GM19193 (cell line): ENCODE measurements around the gene CPVL.

Source experiments
- POLR2A ChIP-seq: IDR thresholded peaks from 4 replicates; pipeline ENCODE4 v1.6.1; 2011; ENCODE audit not compliant: insufficient read depth, insufficient read length; ENCODE audit errors: extremely low read depth

Gene CPVL

DNA sequence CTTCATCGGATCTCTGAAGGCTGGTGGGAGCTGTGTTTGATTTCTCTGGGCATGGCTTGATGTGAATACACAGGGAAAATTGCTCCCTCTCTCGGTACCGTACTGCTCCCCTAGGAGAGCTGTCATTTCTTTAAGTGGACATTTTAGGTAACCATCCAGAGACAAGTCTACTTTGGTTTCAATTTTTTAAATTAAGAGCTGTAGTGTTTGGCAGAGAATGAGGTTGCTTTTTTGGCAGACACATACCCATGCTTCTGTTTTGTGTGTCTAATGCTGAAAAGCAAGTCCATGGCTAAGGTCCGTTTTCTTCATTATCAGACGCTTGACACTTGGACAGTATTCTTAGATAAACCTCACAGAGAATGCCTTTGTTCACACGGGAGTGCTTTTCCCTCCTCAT lies 127.0 kb downstream of the CPVL start:
- no peak for TF ChIP-seq POLR2A

DNA sequence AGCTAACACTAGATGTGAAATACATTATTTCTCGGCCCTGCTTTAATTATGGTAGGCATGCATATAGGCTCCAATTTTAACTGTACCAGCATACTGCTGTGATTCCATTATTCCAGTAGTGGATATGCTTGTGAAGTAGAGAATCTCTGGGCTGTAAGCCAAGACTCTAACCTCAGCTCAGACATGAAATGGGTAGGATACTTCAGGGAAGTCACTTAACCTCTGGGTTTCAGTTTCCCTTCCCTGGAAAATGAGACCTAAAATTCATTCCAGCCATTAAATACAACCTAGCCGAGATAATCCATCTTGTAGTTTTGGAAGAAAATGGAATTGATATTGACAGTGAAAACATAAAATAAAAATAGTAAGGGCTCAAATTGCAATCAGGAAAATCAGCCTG lies 128.6 kb downstream of the CPVL start:
- no peak for TF ChIP-seq POLR2A

DNA sequence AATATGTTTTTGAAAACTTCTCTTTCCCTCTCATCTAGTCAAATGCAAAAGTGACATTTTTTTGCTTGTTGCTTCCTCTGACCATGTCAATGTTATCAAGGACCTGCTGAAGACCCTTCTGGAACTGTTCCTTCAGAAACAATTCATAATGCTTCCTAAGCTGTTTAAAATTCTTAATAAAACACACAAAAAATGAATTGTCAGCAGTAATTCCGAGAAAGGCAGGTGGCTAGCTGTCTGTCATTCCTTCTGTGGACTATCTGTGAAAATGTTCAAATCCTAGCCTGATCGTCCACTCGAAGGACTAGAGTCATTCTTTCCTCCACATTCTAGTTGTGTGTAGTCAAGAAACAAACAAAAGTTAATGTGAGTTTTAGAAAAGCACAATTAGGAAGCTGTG lies 131.6 kb downstream of the CPVL start:
- no peak for TF ChIP-seq POLR2A

DNA sequence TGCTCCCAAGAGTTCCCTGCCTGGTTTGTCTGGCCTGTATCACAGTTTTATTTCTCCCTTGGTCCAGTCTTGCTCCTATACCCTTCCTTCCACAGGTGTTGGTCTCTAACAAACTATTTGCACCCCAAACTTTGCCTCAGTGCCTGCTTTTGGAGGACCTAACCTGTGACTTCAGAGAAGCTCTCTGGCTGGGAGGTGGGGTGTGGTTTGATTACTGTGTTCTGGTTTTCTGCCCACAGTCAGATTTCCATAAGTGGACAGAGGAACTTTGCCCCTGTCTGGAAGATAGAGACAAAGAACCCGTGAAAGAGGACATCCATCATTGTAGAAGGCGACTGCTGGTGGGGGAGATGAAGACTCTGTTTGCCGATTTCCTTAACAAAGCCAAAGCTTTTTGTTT lies 132.4 kb downstream of the CPVL start:
- no peak for TF ChIP-seq POLR2A

DNA sequence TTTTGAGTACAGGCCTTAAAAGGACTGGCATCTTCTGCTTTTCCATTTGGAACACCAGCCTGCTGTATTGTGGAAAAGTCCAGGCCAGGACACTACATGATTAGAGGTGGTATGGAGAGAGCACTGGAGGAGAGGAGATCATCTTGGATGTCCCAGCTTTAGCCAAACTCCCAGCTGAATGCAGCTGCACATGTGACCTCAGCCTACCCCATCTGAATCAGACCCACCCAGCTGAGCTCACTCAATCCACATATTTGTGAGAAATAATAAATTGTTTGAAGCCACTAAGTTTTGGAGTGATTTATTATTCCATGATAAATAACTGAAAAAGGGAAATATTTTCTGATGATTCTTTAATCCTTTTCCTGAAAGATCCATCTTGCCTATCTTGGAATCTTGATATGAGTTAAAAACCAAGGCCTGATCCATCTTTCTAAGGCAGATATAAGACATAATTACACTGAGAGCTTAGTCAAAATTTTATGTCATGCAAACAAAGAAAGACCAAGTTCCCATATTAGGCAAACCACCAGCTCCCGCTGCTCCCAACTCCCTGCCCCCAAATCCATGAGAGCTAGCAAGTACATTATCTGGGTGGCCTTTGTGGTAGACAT lies 133.1 kb downstream of the CPVL start:
- no peak for TF ChIP-seq POLR2A

DNA sequence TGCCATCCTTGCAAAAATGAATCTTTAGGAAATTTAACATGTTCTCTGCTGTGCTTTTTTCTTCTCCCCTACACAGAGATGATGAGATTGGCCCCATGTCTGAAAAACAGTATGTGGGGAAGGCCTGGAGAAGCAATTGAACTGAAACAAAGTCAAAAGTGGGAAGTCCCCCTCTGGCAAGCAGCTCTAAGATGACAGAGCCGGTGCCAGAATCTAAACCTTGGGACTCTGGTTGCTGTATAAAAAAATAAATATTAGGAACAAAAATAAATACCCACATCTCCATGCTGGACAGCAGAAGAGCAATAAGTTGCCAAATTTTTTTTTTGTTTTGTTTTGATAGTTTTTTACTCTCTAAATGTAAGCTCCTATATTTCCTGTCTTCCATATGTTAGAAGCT lies 136.4 kb downstream of the CPVL start:
- TF ChIP-seq POLR2A = no peak

DNA sequence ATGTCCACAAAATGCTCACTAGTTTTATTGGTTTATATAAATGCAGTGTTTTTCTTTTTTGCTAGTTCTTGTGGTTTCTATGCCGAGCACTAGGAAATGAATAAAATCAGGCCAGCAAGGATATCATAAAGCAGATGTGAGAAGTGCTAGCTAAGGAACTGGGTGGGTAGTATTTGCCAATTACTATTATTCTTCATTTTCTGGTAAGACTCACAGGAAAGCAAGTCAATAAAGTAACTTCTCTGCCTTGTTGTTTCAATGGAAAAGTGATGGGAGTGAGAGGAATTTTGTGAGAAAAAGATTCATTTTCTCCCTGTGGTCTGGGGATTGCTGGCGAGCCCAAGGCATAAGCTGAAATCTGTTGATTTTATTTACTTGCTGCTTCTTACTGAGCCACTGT lies 137.7 kb downstream of the CPVL start:
- TF ChIP-seq POLR2A = no peak

DNA sequence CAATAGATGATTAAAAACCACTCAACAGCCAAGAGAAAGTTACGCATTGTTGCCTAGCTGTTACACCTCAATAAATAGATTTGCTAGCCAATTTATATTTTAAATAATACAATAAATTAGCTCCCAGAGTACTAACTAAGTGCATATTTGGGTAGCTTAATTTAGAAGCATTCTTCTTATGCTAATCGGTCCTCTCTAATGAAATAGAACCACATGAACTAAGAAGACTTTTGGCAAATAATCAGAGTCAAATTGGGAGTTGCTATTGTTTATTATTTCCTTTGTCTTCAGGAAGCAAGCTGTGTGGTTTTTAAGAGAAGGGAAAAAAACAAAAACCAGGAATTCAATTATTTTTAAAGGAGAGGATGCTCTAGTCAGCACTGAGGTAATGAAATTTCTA lies 139.2 kb downstream of the CPVL start:
- no peak for TF ChIP-seq POLR2A

DNA sequence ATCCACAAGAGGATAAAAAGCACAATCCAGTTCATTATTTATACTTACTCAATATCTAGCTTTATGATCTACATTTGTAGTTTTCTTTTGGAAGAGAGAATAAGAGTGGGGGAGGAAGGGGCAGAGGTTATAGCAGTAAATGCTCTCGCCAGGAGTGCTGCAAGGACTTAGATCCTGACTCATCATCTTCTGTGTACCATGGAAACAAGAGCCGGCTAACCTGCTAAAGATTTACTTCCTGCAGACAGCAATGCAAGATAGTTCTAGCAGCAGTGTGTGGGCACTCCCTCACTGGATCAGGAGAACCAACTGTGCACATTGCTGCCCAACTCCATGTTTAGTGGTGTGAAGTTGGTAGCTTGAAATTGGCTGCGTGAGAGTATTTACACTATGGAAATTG lies 140.5 kb downstream of the CPVL start:
- TF ChIP-seq POLR2A = no peak

DNA sequence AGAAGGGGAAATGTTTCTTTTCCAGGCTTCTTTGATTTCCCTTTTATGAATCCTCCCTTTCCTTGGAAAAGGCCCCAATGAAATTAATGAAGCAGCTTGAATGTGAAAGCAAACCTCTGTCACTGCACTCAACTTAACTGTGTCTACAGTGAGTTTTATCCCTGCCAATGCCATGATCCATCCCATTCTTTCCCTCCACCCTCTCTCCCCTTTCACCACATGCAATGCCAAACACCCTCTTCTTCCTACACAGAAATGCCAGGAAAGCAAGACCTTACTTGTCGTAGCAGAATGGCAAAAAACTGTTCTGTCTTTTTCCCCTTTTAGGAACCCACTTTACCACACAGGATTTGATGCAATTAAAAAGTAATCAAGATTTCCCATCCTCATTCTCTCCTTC lies 140.9 kb downstream of the CPVL start:
- no peak for TF ChIP-seq POLR2A

DNA sequence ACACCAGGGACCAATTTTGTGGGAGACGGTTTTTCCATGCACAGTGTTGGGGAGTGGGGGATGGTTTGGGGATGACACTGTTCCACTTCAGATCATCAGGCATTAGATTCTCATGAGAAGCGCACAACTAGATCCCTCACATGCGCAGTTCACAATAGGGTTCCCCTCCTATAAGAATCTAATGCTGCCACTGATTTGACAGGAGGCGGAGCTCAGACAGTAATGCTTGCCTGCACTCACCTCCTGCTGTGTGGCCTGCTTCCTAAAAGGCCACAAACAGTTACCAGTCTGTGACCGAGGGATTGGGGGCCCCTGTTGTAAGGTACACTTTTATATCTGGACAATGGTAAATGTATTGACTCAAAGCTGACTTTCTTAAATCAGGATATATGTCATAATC lies 142.6 kb downstream of the CPVL start:
- TF ChIP-seq POLR2A = no peak

DNA sequence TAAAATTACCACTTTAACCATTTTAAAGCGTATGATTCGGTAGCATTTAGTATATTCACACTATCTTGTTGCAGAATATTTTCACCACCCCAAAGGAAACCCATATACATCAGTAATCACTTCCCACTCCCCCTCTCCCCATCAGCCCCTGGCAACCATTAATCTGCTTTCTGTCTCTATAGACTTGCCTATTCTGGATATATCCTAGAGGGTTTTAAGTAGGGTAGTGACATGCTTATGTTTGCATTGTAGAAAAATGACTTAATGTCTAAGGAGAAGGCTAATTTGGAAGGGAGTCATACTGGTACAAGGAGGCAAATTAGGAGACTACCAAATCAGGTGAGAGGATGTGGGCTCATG lies 145.6 kb downstream of the CPVL start:
- TF ChIP-seq POLR2A = no peak

DNA sequence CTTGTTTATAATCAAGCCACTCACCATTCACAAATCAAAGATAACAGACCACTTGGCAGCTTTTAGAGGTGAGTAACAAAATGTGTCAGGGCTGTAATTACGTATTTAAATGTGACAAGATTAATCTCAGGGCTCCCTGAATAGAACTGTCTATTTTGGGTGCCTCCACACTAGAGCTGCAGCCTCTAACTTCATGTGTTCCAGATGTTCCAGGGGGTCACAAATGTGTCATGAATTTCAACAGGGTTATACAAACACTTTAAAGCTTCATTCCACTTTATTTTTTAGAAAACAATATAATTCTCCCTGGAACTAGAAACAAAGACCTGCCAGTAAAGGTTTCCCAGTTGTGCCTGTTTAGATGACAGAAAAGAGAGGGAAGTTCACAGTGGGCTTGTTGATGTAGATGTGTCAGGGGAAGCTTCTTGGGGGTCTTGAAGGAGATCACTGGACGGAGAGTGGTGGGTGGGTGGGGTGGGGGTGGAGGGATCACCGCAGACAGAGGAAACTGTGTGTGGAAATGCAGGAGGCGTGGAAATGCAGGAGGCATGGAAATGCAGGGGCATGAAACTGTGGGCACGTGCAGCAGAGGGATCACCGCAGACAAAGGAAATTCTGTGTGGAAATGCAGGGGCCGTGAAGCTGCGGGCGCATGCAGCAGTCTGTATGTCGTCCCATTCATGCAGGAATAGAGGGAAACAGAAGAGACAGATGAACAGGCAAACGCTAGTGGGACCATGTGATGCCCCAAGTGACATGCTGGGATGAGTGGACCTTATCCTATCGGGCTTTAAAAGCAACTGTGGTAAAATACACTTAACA lies 146.2 kb downstream of the CPVL start:
- no peak for TF ChIP-seq POLR2A

DNA sequence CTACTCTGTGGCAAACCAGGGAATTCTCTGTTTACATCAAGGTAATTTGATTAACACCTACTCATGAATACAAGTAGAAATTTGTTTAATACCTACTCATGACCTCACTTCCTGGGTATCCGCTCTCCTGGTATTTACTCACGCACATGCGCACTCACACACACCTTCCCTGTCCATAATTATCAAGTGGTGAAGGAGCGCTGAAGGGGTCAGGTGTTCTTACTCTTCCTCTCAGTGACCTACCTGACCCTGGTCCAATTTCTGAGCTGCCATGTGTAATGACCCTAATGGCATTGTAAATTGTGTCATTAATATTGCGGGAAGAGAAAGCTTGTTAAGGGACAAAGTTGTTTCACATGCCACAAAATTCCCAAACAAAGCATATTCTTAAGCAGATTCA lies 146.9 kb downstream of the CPVL start:
- TF ChIP-seq POLR2A = no peak

DNA sequence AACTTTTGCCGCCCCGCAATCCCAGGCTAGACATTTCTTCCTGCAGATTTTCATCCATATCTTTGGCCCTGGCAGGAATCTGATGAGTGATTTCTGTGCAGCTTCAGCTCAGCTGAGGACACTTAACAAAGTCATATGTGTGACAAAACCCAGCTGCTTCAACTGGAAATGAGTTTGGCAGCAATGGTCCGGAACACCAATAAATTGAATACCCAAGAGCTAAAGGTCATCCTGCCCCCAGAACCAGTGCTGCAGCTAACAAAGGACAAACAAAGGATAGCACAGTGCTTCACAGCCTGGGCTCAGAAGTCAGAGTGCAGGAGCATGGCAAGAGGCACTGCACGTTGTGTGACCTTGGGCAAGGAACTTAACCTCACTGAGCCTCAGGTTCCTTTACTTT lies 148.2 kb downstream of the CPVL start:
- TF ChIP-seq POLR2A = no peak

DNA sequence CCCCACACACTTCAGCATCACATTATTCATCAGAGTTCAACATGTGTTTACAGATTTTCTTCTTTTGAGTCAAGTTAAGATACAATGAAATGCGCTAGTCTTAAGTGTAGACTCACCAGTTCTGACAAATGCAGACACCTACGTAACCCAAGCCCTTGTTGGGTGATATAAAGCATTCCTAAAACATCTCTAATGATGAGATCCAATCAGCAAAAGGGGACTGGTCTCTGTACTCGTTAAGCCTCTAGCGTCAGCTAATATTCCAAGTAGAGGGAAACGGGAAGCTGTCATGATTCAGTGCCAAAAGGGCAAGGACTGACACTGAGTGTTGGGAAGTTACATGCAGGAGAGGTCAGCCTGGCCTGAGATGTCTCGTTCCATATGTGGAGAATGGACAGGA lies 149.5 kb downstream of the CPVL start:
- TF ChIP-seq POLR2A = no peak

DNA sequence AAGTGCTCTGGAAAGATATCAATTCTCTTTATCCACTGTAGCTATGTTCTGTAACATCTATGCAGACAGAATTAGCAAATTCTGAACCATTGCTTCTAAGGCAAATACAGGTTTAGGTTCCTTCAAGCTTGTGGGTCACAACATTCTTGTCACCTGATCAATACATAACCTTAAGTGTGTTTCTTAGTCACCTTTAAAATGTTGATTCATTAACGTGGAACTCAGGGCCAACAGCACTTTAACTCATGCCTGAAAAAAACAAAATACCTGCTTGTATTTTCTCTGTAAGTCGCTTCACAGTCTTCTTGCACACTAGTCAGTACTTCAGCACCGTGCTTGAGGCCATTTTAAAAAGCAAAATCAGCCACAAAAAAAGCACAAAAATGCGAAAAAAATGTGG lies 153.0 kb downstream of the CPVL start:
- TF ChIP-seq POLR2A = no peak

DNA sequence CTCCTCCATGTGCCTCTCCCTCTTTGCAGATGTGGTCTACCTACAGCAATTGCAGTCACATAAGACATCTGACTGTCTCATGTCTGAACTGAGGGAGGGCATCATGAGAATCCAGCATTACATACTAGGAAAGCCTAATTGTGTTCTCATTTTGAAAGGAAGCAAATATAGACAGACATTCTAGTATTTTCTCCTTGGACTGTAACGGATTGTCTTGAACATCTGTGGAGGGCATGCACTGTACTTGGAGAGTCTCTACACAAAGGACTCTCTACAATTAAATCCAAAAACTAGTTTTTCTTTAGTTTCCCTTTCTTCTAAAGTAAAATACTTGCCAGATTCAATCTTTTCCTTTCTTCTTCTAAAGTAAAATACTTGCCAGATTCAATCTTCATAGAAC lies 153.5 kb downstream of the CPVL start:
- no peak for TF ChIP-seq POLR2A
